GM21737 (cell line): ENCODE results near the gene SERP2.

Experiments
- ATAC-seq: cut with Tn5 transposase; IDR thresholded peaks from one replicate; pipeline ENCODE4 v1.9.1; 2021; ENCODE audit warnings: mild to moderate bottlenecking, moderate library complexity; ENCODE audit not compliant: unreplicated experiment

SERP2 gene

GRCh38 chr13:44386913-44387556, 13.4 kb downstream of the SERP2 start:
- ATAC-seq, result no peak

DNA sequence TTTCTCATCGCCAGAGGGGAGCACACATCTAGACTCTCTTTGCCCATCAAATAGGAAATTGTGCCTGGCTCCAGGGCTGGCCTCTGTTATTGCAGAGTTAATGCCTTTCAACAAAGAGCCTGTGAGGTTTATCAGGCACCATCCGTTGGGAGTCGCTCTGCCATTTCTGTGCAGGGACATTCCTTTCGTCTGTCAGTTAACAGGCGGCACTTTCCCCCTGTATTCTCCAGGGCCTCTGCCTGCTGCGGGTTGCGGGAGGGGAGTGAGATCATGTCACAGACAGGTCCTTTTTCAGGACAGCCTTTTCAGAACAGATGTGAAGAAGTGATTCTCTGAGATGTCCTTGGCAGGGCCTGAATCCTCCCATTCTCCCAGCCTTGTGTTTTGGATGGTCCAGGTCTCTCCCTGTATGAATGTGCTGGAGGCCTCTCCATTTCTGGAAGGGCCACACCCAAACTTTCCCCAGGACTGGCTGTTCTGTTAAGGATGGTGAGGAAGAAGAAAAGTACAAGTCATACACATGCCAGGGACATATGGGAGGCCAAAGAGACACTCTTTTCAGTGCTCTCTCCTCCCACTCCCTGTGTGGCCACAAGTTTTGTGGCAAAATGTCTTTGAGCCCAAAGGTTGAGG, 14.9 kb downstream of the SERP2 start:
- no peak for ATAC-seq

- ATAC-seq, result no peak
Measured at GRCh38 chr13:44389060-44389666, 15.5 kb downstream of the SERP2 start.

GRCh38 chr13:44389876-44390275, 16.3 kb downstream of the SERP2 start:
- no peak for ATAC-seq

DNA sequence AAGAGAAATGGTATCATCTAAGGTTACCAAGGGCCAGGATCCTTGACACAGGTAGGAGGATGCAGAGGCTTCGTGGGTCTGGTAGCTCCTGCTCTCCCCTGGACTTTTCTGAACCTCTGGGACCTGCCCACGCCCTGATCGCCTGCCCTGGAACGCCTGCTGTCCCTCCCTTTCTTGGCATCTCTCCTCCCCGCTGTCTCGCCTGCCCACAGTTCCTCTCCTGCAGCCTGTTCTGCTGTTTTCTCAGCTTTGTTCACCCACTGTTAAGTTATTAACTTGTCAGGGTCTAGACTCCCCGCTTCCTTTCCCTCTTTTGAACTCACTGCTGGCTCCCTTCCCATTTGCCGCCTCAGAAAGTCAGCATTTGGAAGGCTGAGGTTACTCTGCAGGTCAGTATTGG, 19.8 kb downstream of the SERP2 start:
- no peak for ATAC-seq

DNA sequence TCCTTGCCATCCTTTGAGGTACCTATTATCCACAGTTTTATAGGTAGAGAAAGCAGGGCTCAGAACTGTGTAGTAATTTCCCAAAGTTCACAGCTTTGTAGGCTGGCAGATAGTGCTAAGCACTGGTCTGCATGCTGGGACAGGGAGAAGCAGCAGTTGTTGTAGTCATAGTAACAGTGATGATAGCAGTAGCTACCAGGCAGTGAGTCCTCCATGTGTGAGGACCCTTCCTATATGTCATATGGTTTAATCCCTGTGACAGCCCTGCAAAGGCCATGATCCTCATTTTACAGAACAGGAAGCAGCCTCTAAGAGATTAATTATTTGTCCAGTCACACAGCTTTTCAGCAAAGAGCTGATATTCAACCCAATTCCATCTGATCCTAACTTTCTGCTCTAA, 21.0 kb downstream of the SERP2 start:
- ATAC-seq, result no peak

GRCh38 chr13:44395976-44396694, 22.5 kb downstream of the SERP2 start:
- no peak for ATAC-seq

- no peak for ATAC-seq
Measured at GRCh38 chr13:44396701-44397580, 23.3 kb downstream of the SERP2 start.

DNA sequence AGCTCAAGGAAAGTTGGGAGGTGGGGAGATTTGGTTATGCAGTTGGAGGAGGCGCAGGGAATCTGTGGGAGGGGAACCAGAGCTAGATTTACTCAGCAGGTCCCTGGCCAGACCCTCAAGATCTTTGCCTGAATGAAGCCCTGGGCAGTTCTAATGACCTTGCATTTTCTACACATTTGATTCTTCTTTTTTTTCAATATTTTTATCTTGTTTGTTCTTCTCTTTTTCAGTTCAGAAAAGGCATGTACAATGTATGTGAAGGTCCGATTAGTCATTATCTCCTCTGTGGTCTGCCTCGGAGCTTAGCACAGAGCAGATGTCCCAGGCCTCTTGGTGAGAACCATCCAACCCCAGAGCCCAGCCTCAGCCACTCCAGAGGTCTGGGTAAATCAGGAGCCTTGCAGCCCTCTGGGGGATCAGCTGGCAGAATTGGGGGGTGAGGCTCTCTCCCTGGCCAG, 24.2 kb downstream of the SERP2 start:
- ATAC-seq, result no peak

- ATAC-seq, result no peak
Measured at GRCh38 chr13:44398606-44399005, 25.0 kb downstream of the SERP2 start.

DNA sequence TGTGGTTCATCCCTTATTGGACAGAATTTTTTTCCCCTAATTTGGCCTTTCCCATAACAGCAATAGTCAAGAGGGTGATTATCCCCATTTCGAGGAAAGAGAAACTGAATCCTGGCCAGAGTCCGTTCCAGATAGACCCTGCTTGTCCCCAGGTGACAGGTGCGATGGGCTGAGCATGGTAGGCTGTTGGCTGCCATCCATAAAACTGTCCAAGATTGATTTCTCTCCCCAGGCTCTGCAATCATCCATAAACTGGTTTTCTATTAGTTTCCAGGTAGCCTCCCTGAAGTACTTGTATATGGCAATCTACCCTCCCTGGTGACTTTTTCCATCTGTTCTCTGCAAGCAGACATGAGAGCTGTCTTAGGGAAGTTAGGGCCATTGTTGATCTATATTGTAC, 25.4 kb downstream of the SERP2 start:
- ATAC-seq, result no peak

DNA sequence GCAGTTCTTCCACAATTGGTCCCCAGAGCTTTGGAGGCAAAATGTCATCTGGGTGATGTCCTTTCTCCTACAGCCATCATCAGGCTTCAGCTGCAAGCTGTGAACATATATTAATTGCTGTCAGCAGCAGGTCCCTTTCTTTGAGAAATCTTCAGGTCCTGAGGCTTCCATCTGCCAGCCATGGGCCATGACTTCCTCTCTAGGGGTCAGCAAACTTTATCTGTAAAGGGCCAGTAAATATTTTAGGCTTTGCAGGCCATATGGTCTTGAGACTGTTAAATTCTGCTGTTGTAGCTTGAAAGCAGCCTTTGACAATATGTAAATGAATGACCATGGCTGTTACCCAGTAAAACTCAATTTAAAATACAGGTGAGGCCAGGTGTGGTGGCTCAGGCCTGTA, 27.1 kb downstream of the SERP2 start:
- ATAC-seq, result no peak

DNA sequence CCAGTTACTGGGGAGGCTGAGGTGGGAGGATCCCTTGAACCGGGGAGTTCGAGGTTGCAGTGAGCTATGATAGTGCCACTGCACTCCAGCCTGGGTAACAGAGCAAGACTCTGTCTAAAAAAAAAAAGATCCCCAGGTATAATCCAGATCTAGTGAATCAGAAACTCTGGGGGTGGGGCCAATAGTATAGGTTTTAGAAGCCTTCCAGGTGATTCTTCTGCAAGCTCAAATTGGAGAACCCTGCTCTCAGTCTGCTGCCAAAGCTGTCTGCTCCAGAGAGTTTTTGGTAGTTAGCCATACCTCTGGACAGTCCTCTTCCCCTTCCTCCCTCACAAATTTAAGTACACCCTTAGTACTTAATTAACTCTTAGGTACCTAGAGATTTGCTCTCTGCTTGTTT, 28.0 kb downstream of the SERP2 start:
- no peak for ATAC-seq

- ATAC-seq, result no peak
Measured at GRCh38 chr13:44402899-44403445, 29.3 kb downstream of the SERP2 start.

GRCh38 chr13:44403461-44404056, 29.9 kb downstream of the SERP2 start:
- ATAC-seq, result no peak

- ATAC-seq, result no peak
Measured at GRCh38 chr13:44404261-44405132, 30.9 kb downstream of the SERP2 start.

GRCh38 chr13:44406617-44407016, 33.0 kb downstream of the SERP2 start:
- ATAC-seq, result no peak

DNA sequence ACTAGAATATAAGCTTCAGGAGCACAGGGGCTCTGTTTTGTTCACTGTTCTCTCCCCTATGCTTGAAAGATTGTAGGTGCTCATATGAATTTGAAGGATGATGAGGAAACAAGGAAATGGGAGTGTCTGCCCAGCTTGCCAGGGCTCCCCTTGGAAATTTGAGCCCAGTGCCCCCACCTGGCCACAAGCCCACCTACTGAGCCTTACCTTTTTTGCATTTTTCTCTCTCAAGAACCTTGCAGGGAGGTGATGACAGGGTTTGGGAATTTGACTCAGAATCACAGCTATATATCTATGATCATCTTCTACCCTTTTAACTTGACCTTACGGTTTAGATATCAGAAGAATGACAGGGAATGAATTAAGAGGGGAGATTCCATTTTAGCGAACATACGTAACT, 33.8 kb downstream of the SERP2 start:
- no peak for ATAC-seq

DNA sequence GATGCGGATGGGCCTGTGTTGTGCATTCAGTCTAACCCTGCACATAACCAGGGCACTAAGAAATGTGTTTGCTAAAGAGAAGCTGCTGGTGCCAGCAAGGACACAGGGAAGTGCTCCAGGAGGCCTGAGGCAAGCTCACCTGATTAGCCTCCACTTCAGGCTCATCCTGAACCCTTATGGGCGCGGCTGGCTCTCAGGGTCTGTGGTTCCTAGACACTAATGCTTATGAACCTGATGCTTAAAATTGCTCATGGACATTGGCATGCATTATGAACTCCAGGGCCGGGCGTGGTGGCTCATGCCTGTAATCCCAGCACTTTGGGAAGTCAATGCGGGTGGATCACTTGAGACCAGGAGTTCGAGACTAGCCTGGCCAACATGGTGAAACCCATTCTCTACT, 34.3 kb downstream of the SERP2 start:
- ATAC-seq, result no peak
